Fibroblast of the conjunctiva (primary cell): ENCODE measurements around the gene GFOD1.

Experiments used
- DNase-seq: peaks from one replicate; pipeline ENCODE4 v3.0.0-alpha.2; 2010; ENCODE audit warnings: low read depth

The GFOD1 gene

DNA sequence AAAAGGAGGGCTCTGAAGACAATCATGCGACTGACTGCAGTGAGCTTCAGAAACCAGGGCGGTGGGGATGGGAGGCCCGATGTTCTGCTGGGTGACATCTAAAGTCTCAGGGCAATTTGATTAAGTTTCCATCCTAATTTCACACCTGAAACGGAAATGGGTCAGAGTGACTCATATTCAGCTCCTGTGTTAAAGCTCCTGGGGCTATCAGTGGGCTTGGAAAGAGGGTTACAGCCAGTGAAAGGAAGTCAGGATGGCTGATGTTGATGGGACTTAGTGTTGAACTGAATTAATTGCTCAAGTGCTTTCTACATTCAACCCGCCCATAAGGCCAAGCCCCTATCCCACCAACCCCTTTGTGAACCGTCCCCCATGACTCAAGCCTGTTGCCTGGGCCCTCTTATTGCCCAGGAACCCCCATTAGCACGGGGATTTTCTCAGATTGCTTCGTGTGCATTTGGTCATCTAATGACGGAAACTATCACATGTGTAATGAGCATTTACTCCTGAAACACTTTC lies 112.0 kb downstream of the GFOD1 start:
- DNase-seq: no peak

DNA sequence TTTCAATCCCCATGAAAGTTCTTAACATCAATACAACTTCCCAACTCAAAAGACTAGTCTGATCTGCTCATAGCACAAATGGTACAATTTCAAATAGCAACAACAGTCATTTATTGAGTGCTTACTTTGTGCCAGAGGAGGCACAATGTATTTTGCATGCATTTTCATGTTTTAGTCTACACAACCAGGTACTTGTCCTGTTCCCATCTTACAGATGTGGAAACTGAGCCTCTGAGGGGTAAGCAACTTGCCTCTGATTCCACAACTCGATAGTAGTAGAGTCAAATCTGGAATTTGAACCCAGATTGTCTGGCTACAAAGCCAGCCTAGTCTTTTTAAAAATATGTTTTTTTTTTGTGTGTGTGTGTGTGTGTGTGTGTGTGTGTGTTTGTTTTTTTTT lies 113.5 kb downstream of the GFOD1 start:
- no peak for DNase-seq

DNA sequence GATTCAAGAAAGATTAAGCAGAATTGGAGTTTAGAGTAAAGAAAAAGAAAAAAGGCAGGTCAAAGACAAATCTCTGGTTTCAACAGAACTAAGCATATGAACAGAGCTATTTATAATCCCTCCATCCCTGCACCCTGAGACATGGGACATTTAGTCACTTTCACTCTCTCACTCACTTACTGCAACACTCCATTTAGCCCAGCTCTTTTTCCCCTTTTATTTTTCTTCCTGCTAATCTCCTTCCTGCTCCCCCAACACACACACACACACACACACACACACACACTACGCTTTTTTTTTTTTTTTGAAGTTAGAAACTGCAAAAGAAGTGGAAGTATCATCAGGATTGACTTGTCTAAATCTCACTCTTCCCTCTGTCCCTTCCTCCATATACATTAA lies 113.9 kb downstream of the GFOD1 start:
- no peak for DNase-seq

DNA sequence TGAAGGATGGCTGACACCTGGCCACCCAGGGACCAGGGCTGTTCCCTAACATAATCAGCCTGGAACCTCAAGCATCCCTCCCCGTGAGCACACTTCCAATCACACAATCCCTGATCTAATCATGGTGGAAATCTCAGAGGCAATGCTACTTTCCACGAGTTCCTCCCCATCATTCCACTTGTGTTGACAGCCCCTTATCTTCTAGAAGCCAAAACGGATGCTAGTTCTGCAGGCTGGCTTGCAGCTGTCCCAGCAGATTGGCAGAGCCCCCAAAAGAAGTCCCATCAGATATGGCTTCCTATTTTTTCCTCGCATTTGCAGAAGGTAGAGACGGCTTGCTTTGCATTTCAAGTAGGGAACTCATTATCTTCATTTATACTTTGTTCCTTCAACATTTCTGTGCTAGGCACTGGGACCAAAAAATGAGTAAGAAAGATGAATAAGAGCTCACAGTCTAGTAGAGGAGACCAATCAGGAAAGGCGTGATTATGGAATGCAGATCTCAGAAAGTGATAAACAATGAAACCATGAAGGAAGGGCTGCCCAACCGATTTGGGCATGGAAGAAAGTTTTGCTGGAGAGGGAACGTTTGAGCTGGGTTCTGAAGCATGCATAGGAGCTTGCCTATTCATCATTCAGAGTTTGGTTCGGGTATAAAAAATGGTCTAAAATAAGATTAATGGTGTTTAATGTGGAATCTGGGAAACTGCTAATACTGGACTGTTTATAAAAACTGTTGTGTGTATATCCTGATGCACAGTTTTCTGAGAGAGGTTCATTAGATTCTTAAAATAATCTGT lies 114.5 kb downstream of the GFOD1 start:
- DNase-seq: no peak

DNA sequence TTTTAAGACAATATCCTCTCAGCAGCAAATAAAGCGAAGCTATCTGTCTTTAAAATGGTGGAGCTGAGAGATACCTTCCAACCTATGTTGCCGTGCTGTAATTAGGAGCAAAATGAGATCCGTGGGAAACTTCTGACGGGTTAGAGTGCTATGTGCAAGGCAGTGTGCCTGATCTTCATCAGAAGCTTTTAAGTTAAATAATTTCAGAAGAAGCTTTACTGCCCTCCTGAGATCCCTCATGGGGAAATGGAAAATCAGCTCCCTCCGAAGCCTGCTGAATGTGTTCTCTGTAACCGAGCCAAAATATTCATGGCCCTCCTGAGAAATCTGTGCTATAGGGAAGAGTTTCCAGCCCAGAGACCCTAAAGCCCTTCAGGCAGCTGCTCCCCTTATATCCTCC lies 115.3 kb downstream of the GFOD1 start:
- DNase-seq: no peak

DNA sequence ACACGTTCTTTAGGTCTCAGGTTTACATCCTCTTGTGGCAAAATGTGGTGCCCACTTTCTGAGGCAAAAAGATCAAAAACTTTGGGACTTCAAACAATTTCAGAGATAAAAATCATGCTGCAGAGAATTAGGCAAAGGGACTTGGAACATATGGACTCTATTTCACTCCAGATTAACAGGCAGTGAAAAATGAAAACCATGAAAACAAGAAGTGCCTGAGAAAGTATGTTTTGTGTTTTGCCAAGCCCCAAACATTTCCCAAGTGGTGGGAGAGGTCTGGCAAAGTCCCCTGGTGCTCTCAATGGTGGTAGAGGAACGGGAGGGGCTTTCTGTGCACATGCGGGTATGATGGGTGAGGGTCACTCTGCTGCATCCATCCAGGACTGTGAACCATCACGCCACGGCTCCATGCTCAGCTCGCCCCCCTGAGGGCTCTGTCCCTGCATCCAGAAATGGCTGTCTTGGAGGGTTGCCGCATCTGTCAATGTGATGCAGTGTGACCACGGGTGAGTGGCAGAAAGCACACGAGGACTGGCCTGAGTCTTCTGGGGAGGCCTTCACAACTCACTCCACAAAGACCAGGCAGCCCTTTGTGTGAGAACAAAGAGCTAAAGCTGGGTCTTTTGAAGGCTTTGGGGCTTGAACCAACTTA lies 115.9 kb downstream of the GFOD1 start:
- DNase-seq: no peak

DNA sequence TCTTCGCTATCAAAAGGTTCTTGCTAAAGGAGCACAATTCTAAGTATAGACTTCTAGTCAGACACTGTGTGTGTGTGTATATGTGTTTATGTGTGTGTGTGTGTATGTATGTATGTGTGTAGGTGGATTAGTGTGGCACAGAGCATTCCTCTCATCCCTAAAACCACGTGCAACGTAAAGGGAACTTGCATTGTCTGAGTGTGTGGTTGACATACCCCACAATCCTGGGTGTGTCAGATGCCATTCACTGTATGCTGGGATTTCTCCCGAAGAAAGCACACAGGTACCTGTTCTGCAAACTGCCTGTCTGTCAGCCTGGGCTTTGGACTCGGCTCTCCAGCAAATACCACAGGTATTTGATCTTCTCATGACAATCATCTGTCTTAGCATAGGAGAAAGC lies 116.8 kb downstream of the GFOD1 start:
- DNase-seq: no peak

DNA sequence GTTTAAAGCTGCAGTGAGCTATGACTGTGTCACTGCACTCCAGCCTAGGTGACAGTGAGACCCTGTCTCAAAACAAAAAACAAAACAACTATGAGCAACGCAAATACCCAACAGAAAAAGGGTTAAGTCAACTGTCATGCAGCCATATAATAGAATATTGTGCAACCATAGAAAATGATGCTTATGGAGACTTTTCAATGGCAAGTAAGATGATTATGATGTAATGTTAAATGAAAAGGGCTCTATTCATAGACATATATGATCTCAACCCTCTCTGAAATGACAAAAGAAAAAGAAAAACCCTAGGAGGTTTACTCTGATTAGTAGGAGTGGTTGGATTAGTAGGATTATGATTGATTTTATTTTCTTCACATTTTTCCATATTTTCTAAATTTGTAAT lies 117.8 kb downstream of the GFOD1 start:
- DNase-seq: no peak

DNA sequence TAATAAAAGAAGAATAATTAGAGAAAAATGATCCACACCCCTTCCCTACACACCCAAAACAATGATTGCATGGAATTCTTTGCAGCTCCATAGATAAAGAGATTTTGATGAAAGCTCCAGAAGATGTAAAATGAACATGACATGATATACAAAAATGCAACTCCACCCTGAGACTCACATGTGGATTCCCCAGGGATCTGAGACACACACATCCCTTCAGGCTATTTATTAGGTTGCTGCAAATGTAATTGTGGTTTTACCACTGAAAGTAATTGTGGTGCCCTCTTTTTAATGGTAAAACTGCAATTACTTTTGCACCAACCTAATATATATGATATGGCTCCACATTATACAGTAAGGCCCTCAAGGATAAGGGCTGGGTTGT lies 118.7 kb downstream of the GFOD1 start:
- no peak for DNase-seq

DNA sequence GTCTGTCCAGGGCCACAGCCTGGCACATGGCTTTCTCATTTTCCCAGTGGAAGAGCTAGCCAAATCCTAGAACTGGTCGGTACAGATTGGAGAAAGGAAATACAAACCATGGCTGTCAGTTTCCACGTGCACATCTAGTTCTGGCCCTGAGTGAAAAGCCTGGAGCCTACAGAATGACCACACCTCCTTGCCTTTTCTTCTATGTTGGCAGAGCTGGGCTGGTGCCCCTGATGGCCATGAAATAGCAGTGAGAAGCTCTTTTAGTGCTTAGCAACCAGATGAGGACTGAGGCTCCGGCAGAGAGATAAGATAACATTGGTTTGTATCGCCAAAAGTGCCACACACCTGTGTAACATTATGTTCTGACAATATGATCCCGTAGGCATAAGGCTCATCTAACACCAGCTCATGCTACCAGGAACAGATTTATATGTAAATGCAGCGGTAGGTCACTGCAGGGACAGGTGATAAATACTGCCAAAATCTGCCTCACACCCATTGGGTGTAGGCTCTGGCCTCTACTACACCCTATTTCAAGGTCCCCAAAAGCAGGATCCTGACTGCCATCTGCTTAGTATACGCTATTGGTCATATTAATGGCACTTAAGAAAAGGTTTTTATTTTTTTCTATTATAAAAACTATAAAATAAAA lies 119.2 kb downstream of the GFOD1 start:
- DNase-seq: no peak

DNA sequence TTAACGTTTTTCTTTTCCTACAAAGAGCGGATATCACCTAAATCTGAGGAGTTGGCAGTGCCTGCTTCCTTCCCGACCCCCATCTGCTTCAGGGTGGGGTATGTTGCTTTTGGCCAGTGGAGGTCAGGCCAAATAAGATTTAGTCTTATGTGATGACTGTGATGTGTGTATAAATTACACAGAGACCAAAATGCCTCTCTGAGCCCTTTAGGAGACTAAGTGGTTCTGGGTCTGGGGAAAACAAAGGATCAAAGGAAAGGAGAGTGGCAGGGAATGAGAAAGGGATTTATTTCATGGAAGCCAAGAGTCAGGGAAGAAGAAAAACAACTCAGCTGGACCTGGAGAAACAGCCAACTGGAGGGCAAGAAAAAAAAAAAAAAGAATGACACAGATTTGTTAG lies 120.0 kb downstream of the GFOD1 start:
- DNase-seq: no peak

DNA sequence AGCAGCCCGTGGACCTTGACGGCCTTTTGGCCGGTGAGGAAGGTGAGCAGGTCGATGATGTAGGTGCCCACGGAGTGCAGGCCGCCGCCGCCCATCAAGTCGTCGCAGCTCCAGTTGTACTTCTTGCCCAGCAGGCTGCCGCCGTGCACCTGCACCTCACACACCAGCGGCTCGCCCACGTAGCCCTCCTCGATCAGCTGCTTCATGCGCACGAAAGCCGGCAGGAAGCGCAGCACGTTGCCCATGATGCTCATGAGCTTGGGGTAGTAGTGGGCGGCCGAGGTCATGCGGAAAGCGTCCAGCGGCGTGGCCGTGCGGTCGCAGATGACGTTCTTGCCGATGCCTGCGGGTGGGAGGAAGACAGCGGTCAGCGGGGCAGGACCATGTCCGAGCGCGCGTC lies 122.1 kb downstream of the GFOD1 start:
- no peak for DNase-seq

DNA sequence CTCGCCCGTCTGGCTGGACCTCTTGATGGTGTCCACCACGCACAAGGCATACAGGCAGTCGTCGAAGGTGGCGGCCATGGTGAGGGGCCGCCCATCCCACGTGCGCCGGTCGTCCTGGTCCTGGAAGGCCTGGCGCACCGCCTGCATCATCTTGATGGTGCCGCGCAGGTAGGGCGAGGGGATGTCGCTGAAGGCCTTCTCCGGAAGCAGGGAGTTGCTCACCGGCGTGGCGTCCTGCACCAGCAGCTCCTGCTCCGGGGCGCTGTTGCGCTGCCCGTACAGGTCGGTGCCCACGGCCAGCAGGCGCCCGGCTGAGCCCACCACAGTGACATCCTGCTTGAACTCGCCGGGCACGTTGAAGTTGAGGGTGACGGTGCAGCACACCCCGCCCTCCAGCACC lies 122.6 kb downstream of the GFOD1 start:
- no peak for DNase-seq

DNA sequence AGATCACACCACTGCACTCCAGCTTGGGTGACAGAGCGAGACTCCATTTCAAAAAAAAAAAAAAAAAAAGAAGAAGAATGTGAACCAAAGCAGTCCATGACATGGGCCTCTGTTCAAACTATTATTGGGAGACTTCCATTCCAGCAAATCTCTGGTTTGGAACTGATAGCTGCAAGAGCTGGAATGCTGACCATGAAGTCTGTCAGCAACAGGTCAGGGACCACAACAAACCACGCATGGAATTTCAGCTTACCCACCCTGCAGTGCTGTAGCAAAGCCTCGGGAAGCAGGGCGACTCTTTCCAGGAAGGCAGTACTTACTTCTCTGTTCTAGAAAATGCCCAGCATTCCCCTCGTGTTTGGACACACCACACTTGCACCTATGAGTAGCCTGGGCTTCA lies 125.0 kb downstream of the GFOD1 start:
- no peak for DNase-seq

DNA sequence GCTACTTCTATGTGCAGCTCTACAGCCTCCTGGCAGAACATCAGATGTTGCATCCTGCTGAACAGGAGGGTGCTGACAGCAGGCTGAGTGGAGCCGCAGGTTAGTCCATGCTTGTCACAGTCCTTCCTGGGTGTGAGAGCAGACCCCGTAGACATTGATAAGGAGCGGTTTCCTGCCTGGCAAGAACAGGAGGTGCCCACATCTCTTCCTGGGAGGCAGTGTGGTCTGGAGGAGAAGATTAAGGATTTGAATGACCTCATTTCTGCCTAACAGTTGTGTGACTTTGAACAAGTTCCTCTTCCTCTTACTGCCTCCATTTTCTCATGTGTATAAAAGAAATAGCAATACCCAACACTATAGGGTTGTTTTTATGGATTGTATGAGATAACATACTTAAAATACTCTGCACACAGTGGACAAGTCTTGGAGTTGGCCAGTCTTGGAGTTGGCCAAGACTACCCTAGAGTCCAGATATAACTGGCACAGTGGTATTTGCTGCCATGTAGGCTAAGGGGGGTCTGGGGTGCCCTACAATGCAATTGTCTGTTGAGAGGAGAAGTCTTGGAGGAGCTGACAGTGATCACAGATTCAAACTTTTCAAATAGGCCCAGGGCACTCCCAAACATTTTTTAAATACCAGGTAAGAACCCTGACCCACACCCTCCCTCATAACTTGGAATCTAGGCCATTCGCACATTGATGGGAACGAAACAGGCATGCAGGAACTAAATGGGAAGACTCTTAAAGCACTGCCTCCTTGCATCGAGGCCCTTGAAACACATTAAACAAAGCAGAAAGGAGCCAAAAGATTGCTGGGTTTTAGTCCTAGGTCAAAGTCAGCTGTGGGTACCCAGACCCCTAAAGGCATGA lies 126.5 kb downstream of the GFOD1 start:
- no peak for DNase-seq

DNA sequence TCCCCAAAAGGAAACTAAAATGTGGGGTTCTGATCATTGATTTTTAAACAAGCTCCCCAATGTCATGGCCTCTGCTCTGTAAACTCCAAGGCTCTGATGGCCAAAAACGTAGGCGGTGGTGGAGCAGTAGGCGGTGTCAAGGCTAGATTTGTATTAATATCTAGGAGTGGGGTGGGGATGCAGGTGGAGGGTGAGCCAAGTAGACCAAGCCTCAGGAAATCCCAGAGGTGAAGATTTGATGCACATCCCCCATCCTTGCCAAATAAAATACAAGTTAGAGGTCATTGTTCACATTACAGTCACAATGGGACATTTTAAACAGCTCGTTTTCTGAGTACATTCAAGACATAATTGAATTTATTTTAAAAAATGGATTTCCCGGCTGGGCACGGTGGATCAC lies 128.1 kb downstream of the GFOD1 start:
- DNase-seq: no peak

DNA sequence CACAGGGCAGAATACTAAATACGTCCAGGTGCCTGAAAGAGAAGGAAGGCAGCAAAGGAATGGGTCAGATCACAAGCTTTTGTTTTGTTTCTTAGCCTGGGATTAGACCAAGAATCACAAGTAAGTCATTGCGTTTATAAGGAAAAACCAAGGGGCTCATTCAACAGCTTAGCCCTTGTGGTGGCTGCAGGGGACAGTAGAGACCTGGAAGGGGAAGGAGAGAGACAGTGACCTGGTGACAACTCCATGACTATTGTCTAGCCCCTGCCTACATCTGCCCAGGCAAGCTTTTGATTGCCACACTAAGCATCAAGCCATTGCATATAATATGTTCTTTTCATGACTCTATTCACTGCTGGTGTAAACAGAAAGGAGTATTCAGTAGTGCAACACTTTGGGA lies 128.9 kb downstream of the GFOD1 start:
- DNase-seq: no peak

DNA sequence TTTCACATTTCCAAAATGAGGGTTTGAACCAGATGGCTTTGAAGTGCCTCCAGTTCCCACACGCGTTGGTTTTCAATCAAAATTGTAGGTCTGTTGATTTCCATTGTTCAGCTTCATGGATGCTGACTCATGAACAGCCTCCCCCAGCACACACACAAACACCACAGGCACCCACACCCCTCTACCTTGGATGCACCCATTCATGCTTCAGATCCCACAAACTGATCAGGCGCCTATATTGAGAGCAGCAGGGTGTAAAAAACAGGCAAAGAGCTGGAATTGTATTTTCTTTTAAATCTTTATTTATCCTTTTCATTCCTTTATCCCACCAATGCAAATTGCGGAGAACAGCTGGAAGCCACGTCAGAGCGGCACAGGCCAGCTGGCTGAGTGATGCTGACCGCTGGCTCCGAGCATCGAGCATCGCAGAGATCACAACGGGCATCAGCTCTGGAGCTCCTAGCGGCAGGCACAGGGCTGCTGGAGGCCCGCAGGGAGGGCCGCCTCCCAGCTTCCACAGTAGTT lies 129.8 kb downstream of the GFOD1 start:
- no peak for DNase-seq

DNA sequence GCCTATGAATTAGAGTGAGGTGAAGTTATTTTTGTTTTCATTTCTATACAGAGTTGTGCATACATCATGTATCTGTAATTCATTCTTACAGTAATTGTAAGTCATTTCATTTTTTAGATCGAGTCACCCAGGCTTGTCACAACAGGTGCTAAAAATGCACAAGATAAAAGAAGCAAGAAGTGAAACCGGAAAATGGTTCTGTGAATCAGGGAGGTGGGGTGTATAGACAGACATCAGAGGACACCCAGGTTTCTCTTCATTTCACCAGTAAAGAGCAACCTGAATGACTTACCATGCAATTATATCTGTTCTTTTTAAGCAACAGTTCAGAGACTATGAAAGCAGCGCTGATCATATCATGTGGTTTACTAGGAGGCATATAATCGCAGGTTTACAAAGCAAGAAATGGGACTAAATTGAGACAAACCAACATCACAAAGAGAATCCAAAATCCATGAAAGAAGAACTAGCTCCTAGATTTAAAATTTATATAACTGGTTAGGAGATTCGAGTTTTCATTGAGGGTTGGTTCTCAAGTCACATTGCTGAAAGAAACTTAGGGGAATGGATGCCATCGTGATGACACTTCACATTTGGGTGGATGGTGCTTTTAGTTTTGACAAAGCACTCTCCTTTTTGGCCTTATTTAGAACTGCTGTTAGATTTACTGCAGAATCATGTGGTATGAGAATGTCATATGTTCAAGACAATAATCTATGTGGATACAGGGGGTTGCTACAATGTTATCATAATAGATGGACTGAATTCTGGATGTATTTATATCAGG lies 131.2 kb downstream of the GFOD1 start:
- DNase-seq: no peak

DNA sequence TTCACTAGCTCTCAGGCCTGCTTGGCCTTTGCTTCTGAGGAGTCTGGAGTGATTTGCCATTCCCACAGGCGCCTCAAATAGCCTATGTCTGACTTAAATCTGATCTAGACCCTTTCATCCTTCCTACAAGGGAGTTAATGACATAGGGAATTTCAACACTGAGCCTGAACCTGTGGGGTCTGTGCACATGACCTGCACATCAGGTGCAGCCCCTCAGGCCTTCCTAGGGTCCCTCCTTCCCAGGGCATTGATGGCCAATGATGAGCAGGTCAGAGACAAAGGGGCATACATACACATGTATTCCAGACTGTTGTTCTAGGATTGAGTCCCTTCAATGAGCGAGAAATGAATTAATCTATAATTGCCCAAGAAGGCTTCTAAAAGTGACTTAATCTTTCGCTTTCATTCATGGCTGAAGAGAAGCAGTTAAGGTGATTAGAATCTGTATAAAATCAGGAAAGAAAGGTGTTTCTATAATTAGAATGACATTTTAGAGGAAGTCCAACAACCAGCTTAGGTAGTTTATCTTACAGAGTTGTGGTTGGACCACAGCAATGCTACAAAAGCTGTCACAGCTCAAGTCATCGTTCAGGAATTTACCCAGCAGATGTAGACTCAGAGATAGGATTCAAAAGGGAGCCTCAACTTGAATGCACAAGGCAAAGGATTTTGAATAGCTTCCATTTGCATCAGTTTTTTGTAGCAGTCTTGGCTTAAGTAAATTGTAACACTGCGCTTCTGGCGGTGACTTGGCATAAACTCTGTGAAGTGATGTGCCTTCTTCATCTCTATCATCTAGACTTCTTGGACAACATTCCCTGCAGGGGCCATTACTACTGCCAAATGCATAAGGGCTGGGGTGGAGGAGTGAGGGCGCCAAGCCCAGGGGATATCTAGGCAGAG lies 132.1 kb downstream of the GFOD1 start:
- DNase-seq: peak; percentile 63
